DMS153 (cell line): Measurements from ENCODE around the gene BMP7.
"Not testable (repeated sequence)": the region's sequence is repeated elsewhere in the genome, so short reads cannot be mapped to it uniquely, and the experiment has no call there.

ENCODE experiments used
- DNase-seq: peaks from one replicate; lab custom pipeline; 2025; lab: John Stamatoyannopoulos, UW

BMP7 gene

DNA sequence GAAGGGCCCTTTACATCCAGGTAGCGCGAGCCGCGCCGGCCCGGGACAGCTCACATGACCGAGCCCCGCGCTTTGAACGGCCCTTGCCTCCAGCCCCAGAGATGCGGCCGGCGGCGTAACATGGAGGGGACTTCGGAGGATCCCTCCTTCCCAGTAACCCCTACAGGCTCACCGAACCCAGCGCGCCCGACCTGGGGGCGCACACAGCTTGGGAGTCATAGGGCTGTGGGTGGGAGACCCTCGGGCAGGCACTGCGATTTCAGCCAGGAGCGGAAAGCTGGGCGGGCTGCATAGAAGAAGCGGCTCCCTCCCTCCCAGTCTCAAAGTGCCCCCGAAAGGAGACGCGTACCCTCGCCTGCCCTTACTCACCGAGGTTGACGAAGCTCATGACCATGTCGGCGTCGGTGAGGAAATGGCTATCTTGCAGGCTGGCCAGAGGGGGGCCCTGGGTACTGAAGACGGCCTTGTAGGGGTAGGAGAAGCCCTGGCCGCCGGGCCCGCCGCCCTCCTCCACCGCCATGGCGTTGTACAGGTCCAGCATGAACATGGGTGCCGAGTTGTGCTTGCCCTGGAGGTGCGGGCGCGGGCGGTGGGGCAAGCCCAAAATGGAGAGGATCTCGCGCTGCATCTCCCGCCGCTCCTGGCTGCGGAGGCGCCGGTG, 975 bp downstream of the BMP7 start:
- DNase-seq: no peak

DNA sequence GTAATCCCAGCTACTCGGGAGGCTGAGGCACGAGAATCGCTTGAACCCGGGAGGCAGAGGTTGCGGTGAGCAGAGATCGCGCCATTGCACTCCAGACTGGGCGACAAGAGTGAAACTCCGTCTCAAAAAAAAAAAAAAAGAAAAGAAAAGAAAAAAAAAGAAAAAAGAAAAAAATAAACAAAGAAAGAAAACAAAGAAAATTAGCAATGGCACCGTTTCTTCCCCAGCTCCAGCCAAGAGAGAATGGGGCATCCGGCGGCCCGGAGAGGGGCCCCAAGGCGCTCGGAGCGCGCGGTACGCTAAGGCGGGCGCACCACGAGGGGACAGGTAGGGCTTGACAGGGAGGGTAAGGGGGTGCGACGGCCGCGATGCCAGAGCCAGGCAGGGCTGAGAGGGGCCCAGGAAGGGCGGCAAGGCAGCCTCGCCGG, 1.5 kb downstream of the BMP7 start:
- not testable (repeated sequence) for DNase-seq

DNA sequence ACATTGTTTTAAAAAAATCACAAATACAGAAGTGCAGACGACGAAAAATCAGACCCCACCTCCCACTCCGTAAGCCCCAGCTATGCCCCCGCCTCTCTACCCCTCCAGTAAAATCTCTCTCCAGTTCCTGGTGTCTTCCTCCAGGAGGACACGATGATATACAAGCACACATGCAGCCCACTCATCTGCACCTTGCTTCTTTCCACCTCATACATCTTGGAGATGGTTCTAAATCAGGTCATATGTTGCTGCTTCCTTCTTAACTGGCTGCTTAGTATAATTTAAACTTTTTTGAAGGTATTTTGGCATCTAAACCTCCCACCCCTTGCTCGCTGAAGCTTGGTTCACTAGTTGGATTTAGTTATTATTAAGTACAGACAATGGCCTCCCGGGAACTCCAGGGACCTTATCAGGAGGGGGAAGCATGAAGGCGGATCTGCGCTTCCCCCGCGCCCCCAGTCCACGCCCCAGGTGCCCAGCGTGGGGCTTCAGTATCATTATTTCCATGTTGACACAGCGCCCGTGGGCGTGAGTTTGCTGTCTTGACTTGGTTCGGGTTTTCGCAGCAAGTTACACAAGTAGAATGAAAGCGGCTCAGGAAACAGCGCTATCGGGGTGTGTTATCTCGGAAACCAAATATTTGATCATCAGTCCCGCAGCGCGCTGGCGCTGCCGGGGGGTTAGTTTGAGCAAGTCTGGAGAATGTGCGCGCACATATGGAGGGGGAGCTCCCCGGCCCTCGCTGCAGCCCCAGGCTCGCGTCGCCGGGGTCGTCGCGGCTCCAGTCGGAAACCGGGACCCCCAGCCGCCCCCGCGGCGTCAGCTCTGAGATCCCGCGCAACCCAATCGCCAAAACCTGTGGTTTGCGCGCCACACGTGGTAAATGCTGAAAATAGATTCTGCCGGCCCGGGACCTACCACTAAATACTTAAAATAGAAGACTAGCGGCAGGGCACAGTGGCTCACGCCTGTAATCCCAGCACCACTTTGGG, 2.3 kb downstream of the BMP7 start:
- DNase-seq: no peak

DNA sequence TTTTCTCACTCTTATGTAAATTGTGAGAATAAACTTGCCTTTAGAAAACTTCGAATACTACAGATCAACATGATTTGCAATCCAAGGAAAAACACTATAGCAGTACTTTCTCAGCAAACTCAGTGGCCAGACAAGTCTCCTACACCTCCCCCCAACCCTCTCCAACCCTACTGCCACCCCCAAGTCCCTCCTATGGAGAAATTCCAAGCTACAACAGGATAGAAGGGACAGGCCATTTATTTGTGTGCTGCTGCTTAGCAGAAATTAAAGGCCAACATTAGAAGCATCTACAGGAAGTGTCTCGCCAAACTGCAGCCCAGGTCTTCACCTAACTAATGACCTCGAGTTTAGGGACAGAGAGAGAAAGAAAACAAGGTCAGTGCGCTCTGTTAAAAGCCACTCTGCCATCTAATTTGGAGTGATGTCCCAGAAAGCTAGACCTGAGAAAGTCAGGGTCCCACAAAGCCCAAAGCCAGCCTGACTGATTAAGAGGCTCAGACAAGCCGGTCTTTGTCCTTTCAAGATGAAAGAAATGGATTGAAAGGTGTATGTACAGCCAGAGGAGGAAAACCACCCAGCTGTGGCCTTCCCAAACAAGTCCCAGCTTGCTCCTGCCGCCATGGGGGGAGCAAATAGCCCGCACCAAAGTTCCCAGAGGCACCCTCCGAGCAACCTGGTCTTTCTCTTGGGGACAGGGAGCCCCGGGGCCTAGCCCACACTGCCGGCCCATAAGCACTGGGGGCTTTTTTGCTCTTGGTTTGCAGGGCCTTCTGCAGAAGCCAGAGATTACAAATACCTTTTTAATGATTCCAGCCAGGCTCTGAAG, 3.4 kb downstream of the BMP7 start:
- DNase-seq: no peak

DNA sequence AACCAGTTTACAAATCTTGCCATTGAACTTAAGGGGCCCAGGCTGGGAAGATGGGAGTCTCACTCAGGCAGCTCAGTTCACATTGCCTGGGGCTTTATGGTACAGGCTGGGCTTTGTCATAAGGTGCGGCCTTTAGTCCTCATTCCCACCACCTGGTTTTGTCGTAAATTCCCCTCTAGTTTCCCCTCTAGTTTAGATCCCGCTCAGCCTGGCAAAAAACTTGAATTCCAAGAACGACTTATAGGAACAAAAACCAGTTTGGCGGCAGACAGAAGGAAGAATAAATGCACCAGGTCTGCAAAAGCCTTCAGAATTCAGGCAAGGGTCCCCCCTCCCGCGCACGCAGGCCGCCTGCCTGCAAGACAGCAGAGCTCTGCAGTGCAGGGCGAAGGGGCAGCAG, 4.1 kb downstream of the BMP7 start:
- no peak for DNase-seq

DNA sequence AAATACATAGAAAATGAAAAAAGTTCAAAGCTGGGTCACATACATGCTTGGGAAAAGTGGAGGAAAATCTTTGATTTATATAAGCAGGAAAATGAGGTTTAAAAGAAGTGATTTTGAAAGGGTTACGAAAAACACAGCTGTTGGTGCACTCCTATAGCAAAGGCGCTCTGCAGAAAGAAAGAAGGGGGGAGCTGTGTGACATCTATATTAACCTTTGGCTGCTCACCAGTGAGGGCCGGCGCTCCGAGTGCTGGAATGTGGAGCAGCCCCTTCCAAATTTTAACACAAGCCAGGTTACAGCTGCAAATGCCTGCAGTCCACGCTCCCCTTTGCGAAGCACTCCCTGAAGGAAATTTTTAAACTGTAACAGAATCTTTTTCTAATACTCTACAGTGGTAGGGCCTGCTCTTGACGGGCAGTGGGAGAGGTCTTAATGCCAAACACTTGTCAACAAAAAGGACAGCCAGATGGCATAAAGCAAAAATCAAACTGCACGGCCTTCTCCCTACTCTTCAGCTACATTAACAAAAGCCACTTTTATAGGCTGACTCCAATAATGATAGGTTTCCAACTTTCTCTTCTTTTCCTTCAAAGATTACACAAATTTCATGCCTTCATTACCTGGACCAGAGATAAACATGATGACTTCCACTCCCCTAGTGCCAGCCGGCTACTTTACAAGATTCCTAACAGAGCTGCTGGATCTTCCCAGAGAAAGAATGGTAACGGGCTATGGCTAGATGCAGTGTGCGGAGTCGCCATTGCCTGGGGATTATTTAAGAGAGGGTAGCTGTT, 4.8 kb downstream of the BMP7 start:
- no peak for DNase-seq

DNA sequence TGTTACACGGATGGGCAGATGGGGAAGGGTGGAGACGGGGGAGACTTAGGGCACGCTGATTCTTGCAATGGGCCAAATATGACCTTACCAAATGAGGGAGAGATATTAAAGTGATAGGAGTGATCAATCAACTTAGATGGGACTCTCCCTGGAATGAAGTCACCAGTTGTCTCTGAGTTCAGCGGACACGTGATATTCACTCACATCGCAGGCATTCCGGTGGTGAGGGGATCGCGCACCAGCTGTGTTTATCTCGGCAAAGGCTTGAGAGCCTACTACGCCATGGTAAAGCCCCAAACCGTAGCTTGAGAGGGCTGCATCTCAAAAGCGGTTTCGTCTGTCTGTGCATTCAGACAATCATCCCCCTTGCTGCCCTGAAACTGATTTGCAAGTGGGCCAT, 5.5 kb downstream of the BMP7 start:
- no peak for DNase-seq

DNA sequence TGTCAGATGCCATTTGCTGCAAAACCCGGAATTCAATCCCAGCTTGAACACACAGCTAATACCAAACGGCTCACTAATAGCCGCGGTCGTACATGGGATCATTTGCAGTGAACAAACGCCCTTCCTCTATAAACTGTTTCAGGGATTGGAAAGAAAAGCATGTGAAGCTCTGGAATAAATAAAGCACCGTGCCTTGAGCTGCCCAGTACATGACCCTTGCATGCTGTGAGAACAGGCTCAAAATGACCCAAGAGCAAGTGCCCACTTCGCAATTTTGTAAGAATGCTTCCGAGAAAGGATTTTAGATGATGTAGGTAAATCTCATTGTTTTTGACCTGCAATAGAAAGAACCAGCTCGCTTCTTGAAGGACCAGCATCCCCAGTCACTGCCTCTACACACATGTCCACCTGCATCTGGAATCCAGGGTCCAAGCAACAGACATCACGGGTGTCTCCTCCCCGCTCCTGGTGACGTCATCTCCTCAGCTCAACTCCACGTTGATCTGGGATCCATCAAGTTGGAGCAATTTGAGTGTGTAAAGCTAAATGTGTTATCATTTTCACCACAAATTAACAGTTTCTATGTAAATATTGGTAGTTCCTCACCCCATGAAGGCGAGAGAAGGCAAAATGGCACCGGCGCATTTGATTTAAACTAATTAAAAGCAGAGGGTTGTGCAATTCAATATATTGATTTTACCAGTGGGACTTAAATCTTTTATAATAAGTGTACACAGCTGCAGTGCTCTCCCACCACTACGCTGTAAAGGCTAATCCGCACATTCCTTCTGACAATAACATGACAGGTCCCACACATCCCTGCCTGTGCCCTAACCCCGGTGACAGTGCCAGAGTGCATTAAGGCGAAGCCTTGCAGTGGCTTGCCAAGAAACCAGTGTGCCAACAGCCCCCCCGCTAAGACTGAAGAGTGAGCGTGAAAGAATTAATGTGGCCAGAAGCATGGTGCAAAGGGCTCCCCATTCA, 6.2 kb downstream of the BMP7 start:
- DNase-seq: no peak

DNA sequence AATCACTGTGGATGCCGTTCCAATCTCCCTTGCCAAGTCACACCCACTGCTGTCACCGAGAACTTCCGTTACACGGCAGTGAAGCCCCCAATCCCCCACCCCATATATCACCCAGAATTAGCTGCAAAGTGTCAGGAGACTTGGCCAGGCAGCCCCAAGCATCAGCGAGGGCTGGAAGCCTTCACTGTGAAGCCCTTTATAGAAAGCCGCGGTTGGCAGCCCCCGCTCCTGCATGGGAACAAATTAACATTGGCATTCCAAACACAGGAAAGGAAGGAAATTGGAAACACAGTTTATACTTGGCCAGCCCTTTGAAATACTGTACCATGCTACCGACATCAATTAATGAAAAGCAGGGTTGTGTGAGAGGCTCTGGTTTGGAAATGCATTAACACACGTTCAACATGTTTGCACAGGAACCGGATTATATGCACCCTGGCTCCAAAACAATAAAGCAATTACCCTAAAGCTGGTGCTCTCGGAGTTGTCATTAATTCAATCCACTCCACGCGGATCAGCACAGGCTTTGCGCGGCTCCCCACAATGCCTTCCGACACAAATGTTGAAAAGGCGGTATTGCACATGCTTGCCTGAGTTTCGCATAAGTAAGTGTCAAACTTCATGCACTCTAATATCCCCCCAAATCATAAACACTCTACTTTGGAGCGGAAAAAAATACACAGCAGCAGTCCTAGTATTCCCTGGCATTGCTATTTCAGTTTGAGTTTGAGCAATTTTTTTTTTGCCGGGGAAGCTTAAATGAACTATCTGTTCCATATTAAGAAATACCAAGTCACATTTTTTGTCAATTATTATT, 7.1 kb downstream of the BMP7 start:
- DNase-seq: no peak

DNA sequence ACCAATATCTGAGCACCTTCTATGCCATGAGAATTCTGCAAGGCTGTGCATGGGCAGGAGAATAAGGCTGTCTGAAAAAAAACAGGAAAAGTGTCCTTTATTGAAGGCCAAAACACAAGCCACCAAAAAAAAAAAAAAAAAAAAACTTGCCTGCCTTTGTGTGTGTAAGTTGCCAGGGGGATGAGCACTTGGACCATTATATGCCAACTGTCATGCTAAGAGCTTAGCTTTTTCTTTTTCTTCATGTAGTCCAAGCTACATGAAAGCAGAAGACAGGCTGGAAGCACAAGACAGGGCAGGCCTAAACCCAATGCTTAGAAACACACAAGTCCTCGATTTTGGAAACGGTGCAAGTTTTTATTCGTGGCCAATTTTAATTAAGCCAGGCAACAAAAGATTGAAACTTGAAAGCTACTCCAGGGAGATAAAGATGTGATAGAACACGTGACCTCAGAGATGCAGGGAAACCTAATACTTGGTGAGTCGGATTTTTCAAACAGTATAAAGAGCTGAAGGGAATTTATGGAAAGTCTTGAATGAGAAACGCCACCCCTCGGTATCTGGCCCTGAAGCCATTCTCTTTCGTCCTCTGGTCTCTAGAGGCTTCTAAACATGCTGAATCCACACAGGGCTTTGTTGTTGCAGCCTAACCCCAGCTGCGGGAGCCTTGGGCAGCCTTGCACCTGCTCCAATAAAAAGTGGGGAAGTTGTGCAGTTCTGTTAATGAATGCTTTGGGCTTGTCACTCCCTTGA, 8.6 kb downstream of the BMP7 start:
- peak; percentile 48 for DNase-seq

DNA sequence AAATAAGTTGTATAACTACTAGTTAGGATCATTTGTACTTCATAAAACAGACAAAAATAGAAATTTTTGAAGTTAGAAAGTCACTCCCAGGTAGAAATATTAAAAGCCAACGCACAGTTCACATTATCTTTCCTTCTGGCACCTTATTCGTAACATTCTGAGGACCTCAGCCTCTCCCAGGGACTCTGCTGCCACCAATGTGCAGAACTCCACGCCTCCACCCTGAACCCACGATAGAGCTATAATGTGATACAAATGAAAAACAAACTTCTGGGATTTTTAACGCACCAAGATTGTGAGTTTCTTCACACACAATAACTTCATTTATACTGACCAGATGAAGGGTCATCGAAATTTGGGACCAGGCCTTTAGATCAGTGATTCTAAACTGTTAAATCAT, 9.5 kb downstream of the BMP7 start:
- no peak for DNase-seq

DNA sequence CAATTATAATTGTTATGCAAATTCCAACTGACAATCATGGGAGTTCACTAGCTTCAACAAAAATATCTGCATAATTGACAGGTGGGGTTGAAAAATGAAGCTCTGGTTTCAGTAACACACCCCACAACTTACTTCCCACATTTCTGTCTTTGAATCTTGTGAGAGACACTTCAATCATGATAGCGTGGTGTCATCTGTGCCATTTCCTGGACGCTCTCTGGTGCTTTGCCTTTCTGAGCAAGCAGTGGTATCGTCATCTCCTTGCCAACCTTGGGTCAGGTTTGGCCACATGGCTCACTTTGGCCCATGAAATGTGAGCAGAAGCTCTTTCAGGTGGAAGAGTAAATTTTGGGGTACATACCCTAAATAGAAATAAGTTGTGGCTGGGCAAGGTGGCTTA, 10.2 kb downstream of the BMP7 start:
- DNase-seq: no peak

DNA sequence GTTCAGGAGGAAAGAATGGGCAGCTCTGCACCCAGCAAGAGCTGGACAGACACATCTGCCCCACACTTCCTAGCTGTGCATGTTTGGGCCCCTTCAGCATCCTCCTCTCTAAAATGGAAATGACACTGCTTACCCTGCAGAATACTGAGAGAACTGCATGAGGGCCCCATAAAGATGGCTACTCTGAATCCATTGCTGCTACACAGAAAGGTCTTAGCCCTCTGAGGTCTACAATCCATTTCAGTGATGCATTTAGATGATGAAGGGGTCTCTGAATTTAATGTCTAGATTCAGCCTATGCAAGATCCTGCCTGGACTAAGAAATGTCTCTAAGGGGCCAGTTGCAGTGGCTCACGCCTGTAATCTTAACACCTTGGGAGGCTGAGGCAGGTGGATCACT, 11.3 kb downstream of the BMP7 start:
- DNase-seq: no peak

DNA sequence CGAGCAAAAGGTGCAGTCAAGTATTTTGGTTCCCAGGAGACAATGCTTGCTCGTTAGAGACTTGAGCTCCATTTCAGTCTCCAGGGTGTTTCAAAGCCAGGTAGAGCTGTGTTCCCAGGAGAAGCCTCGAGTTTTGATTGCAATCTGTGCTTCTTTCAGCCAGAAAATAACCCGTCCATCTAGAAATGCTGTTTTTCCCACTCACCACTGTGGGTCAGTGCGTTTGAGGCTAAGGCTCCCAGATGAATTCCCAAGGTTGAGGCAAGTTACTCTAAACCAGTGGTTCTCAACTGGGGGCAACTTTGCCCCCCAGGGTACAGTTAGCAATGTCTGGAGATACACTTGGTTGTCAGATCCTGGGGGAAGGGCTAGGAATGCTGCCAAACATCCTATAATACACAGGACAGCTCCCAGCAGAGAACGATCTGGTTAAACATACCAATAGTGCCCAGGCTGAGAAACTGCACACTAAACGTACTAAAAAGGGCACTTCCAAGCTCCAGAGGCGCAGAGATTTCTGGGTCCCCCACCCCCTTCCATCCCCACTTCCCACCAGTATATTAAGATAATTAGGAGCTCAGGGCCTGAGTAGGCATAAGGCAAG, 13.8 kb downstream of the BMP7 start:
- no peak for DNase-seq

DNA sequence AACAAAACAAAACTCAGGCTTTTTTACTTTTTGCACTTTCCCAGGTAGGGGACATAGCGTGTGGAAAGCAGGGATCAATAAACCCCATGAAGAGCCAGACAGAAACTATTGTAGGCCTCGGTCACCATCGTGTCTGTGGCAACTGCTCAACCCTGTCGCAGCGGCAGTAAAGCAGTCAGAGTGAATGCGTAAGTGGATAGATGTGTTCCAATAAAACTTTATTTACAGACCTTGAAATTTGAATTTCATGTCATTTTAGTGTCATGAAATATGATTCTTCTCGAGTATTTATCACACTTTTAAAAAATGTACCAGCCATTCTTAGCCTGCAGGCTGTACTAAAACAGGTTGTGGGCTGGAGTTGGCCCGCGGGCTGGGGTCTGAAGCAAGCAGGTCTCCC, 14.5 kb downstream of the BMP7 start:
- no peak for DNase-seq

DNA sequence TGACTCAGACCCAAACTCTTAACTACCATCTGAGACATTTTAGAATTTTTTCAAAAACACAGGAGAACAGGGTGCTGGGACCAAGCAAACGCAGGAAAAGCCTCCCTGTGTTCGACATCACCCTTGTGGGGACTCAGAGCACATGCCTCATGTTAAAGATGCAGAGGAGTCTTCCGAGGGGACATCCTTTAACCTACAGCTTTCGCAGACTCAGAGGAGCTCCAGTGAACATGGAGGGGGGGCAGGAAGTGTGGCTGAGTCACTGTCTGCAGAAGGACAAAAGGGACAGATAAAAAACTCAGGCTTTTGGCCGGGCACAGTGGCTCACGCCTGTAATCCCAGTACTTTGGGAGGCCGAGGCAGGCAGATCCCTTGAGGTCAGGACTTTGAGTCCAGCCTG, 15.1 kb downstream of the BMP7 start:
- DNase-seq: no peak

DNA sequence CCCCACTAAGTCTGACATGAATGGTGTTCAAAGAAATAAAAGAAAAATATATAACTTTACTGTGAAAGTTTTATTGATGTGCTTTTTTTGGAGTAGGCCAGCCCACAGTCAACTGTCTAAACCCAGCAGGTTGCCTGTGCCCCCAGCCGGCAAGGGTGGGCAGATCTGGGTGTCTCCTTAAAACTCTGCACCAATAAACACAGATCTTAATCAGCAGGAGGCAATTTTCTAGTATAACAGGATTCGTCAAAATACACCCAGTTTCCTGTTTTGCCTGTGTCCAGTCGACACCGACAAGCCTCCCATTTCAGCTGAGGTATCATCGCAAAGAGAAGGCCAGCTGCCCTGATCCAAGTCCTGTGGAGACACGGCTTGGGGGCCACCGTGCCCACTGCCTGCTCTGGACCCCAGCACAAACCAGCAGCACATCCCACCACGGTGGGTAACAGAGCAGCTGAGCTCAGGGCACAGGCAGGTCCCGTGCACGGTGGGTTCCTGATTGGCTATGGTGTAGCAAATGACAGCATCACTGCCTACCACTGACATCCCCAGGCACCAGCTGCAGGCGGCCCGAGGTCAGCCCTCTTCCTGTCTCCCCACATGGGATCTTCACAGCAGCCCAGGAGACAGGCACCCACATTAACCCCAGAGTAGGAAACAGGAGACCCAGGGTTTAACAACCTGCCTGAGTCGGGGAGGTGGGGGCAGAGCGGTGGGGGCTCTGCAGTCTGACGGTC, 15.7 kb downstream of the BMP7 start:
- DNase-seq: no peak

DNA sequence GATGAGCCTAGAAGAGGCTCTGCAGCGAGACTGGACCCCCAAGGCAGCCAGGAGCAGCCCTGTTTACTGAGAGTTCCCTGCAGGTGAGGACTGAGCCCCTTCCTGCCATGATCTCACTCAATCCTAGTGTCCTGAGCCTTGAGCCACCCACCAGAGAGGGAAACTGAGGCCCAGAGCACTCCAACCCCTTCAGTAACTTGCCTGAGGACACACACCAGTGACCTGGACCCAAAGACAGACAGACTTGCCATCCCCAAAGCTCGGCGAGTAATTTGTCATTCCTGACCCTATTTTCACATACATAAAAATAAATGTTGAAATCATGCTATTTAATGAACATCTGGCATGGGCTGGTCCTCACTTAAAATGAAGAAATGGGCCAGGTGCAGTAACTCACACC, 16.7 kb downstream of the BMP7 start:
- no peak for DNase-seq
